ENCODE data around the gene IL10RB. TPM values are rescaled to one million over a fixed set of nuclear protein-coding genes. Genes with fewer than 3 reads are reported as not detected.
"Not testable (repeated sequence)": the region's sequence is repeated elsewhere in the genome, so short reads cannot be mapped to it uniquely, and the experiment has no call there.

Gene IL10RB
- polyA plus RNA-seq, 3 donors: 25.7 to 29.3 (median 25.8) TPM

DNA sequence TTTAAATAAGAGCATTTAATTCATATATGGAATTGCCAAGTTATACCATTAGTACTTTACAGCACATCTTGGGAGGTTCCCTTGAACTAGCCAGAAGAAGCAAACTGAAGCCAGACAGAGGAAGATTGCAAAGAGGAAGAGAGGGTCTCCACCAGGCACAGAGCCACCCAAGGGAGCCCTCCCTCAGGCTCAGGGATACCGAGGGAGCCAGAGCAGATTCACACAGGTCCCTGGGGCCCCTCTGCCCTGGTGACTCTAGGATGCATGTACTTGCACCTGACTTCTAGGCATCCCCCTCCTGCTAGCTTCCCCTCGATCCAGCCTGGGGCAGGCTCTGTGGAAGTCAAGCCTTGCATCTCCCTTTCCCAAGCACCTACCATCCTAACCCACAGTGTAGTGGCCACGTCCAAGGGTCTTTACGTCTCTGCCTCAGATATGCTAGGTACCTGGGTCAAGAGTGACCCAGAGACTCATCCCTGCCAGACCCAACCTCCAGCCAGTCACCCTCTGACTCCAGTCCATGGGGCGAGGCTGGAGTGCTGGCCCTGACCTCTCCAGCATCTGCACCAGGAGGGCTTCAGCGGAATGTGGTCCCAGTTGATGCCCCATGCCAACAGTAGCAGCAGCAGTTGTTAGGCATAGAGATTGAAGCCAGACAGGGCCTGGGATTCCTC is 30.0 kb upstream of the IL10RB start:
- no peak for DNase-seq (ENCODE audit: extremely low read depth in 1 of 11, low read depth in 9 of 11, low spot score in 4 of 11)

DNA sequence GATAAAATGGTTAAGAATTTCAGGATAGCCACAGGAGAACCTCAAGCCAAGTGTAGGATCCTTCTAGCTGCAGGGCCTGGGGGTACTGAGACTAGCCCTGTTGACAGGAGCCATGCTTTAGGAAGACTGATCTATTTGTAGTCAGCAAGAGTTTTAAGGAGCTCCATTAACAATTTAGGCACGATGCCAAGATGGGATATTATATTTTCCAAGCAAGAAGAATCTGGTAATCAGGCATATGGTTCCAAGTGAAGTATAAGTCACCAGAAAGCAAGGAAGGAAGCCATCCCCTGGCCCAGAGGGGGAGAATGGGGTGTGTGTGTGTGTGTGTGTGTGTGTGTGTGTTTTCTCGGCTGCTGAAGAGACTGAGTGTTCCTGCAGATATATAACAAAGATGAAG is 29.4 kb upstream of the IL10RB start:
- DNase-seq (ENCODE audit: extremely low read depth in 1 of 11, low read depth in 9 of 11, low spot score in 4 of 11): no peak

DNA sequence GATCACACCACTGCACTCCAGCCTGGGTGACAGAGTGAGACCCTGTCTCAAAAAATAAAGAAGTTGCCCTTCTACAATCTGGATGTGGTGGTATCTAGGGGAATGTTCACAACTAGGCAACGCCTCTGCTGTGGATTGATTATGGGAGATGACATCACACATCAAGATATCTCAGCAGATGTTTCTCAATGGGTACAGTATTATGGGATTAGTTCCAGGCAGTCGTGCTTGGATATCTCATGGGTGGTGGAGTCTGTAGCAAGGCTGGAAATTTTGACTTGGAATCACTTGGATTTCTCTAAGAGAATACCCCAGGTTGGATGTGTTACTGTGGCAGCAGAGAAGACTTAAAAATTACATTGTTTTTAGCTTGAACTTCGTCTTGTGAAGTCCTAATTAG is 28.7 kb upstream of the IL10RB start:
- no peak for DNase-seq (ENCODE audit: extremely low read depth in 1 of 11, low read depth in 9 of 11, low spot score in 4 of 11)

- no peak for DNase-seq (ENCODE audit: extremely low read depth in 1 of 11, low read depth in 9 of 11, low spot score in 4 of 11)
Measured at GRCh38 chr21:33238146-33238545, 28.0 kb upstream of the IL10RB start.

DNA sequence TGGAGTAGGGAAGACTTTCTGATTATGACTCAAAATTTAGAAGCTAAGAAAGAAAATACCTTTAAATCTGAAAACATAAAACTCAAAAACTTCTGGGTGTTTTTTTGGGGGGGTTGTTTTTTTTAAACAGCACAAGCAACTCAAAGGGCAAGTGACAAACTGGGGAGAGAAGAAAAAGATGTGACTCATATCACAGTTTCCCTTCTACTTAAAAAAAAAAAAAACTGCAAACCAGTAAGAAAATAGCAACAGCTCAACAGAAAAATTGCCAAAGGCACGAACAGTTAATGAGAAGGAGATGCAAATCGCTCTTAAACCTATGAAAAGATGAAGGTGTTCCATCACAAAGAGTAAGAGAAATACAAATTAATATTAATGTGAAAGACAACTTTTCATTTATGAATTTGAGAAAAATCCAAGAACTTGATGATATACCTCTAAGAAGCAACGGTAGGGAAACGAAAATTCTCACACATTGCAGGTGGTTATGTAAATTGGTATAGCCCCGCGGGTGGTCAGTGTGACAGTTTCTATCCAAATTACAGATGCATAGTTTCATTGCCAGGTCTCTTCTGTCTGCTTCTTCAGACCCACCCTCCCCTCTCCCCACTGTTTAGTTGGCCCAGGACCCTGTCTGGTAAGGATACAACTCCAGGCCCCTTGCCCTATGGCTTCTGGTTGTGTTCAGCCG is 27.5 kb upstream of the IL10RB start:
- no peak for DNase-seq (ENCODE audit: extremely low read depth in 1 of 11, low read depth in 9 of 11, low spot score in 4 of 11)

- not testable (repeated sequence) for DNase-seq (ENCODE audit: extremely low read depth in 1 of 11, low read depth in 9 of 11, low spot score in 4 of 11)
Measured at GRCh38 chr21:33239559-33240127, 26.5 kb upstream of the IL10RB start.

DNA sequence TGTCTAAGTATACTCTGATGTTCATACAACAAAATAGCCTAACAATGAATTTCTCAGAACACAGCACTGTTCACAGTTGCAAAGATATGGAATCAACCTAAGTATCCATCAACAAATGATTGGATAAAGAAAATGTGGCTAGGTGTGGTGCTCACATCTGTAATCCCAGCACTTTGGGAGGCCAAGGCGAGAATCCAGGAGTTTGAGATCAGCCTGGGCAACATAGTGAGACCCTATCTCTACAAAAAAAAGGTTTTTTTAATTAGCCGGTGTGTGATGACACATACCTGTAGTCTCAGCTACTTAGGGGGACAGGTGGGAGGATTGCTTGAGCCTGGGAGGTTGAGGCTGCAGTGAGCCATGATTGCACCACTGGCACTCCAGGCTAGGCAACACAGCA is 25.8 kb upstream of the IL10RB start:
- DNase-seq (ENCODE audit: extremely low read depth in 1 of 11, low read depth in 9 of 11, low spot score in 4 of 11): no peak

GRCh38 chr21:33241846-33242245 is 24.3 kb upstream of the IL10RB start:
- DNase-seq (ENCODE audit: extremely low read depth in 1 of 11, low read depth in 9 of 11, low spot score in 4 of 11): no peak

- DNase-seq (ENCODE audit: extremely low read depth in 1 of 11, low read depth in 9 of 11, low spot score in 4 of 11): not testable (repeated sequence)
Measured at GRCh38 chr21:33242846-33243245, 23.3 kb upstream of the IL10RB start.

DNA sequence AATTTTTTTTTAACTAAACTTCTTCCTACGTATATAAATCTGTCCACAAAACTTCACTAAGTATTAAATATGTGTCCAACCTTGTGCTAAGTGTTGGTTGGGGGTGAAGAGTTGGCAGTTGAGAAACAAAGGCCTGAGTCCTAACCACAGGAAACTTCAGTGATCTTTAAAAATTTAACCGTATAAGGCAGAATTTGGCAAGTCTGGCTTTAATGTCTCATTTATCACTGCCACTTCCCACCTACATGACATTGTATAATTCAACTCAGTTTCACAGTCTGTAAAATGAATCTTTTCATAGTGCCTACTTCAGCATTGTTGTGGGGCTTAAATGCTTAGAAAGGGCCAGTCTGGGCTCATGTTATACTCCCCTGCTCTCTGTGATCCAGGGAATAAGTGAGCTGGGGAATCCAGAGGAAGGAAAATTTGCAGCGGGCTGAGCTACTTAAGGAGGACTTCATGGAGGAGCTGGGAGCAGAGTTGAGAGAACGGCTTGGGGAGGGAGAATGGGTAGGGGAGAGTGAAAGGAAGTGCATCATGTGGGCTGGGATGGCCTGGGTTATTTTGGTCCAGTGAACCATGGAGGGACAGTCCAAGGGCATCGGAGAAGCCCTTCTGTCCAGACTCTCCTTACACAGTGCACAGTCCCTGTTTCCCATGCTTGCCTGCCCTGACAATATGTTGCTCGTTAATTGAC is 21.9 kb upstream of the IL10RB start:
- no peak for DNase-seq (ENCODE audit: extremely low read depth in 1 of 11, low read depth in 9 of 11, low spot score in 4 of 11)

GRCh38 chr21:33244779-33245105 is 21.4 kb upstream of the IL10RB start:
- no peak for DNase-seq (ENCODE audit: extremely low read depth in 1 of 11, low read depth in 9 of 11, low spot score in 4 of 11)

DNA sequence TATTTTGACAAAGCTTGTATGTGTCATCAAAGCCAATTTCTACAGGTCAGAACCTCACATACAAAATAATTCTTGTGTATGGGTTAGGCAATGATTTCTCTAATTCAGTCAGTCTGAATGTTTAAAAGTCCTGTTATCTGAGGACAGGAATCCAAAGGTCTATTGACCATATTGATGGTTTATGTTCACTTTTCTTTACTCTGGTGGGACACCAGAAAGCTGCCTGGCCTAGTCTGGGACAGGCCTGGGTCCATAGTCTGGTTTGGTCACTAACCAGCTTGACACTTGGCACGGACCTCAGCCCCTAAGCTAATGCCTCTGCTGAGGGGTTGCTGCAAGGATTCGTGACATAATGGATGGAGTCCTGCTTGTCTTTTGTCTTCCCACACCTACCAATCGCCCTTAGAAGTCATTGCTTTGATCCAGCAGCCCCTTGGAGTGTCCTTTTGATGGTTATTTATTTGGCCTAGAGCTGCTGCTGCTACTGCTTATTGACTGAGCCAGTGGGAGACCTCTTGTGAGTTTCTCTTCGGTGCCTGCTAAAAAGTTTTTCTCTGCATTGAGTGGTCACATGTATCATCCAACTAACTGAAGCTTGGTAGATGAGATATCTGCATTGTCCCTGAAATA is 20.8 kb upstream of the IL10RB start:
- DNase-seq (ENCODE audit: extremely low read depth in 1 of 11, low read depth in 9 of 11, low spot score in 4 of 11): no peak

DNA sequence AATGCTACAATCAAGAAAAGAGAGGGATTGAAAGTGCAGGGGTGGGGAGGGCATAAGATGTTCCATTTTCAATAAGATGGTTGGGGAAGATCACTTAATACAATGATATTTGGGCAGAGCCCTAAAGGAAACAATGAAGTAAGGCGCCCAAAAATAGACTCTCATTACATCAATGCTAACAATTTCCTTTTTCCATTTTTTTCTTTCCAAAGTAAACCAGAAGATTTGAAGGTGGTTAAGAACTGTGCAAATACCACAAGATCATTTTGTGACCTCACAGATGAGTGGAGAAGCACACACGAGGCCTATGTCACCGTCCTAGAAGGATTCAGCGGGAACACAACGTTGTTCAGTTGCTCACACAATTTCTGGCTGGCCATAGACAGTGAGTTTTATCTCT is 19.7 kb upstream of the IL10RB start:
- DNase-seq (ENCODE audit: extremely low read depth in 1 of 11, low read depth in 9 of 11, low spot score in 4 of 11): no peak

- no peak for DNase-seq (ENCODE audit: extremely low read depth in 1 of 11, low read depth in 9 of 11, low spot score in 4 of 11)
Measured at GRCh38 chr21:33246963-33247362, 19.2 kb upstream of the IL10RB start.

DNA sequence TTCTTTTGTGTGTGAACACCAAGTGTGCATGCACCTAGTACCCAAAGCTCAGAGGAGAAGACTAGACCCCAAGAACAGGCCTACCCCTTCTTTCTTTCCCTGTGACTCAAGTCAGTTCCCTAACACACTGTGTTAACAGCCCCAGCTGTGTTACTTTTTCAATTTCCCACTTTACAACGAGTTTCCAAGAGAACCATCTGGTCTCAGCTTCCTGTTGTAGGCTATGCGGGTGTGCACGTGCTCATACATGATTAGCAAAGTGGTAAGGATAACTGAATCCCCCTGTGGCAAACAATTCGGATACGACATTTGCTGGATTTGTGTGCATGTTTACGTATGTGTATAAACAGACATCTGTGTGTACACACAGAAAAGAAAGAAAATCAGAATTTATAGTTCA is 18.6 kb upstream of the IL10RB start:
- DNase-seq (ENCODE audit: extremely low read depth in 1 of 11, low read depth in 9 of 11, low spot score in 4 of 11): no peak

DNA sequence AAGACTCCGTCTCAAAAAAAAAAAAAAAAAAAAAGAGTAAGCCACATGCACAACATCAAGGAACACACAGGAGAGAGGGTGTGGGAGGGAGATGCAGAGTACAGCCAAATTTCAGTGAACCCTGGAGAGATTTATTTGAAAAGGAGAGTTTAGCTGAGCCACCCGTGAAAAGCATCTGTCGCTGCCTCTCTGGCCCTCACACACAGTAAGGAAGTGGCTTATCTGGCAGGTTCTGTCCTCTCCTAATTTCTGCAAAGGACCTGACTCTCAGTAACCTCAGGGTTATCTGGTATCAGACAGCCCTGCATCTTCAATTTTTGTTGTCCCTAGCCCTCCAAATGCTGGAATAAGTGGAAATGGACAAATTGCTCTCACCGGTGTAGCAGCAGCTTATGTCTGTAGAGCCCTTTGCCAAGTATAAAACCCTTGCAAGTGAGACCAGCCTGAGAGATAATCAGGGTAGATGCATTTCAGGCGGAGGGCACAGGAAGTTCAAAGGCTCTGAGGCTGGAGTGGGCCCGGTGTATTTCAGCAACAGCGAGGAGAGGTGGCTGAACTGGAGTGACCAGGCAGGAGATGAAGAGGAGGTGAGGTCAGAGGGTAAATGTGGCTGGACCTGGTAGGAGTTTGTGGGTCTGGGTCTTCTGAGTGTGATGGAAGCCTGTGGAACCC is 16.7 kb upstream of the IL10RB start:
- DNase-seq (ENCODE audit: extremely low read depth in 1 of 11, low read depth in 9 of 11, low spot score in 4 of 11): no peak

GRCh38 chr21:33251119-33251518 is 15.0 kb upstream of the IL10RB start:
- DNase-seq (ENCODE audit: extremely low read depth in 1 of 11, low read depth in 9 of 11, low spot score in 4 of 11): no peak

DNA sequence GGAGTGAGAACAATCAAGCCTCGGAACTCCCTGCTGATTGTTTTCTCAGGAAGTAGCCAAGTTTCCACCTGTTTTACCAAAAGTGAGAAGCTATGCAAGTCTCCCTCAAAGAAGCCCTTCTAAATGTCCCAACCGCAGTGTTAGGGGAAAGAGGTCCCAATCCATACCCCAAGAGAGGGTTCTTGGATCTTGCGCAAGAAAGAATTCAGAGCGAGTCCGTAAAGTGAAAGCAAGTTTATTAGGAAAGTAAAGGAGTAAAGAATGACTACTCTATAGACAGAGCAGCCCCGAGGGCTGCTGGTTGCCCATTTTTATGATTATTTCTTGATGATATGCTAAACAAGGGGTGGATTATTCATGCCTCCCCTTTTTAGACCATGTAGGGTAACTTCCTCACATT is 12.8 kb upstream of the IL10RB start:
- not testable (repeated sequence) for DNase-seq (ENCODE audit: extremely low read depth in 1 of 11, low read depth in 9 of 11, low spot score in 4 of 11)

- no peak for DNase-seq (ENCODE audit: extremely low read depth in 1 of 11, low read depth in 9 of 11, low spot score in 4 of 11)
Measured at GRCh38 chr21:33254766-33255165, 11.4 kb upstream of the IL10RB start.
